DND-41 (cell line): ENCODE measurements around the gene PIK3AP1.

Source experiments
- ATAC-seq: fragments of 200-7000 bp; cut with Tn5 transposase; 3 replicates; pipeline ENCODE4 v1.9.1; 2021; ENCODE audit warnings: low read depth; ENCODE audit not compliant: insufficient read depth
- DNase-seq: peaks from one replicate; pipeline ENCODE4 v3.0.0-alpha.2; 2020
- H2AFZ ChIP-seq: 2 replicates; pipeline ENCODE4 v1.6.0; 2012; ENCODE audit warnings: low read depth, low read length
- H3K27ac ChIP-seq: 2 replicates; pipeline ENCODE4 v1.5.1; 2012; ENCODE audit warnings: low read length, inconsistent platforms
- H3K27me3 ChIP-seq: fragments of 200-600 bp; sonication (generic); 2 replicates; pipeline ENCODE4 v1.6.0; 2012; ENCODE audit warnings: low read length, mild to moderate bottlenecking, inconsistent platforms; ENCODE audit not compliant: insufficient read depth, poor library complexity
- H3K36me3 ChIP-seq: 2 replicates; pipeline ENCODE4 v1.5.1; 2012; ENCODE audit warnings: low read length, inconsistent platforms; ENCODE audit not compliant: insufficient read depth
- H3K4me1 ChIP-seq: 2 replicates; pipeline ENCODE4 v1.5.1; 2012; ENCODE audit warnings: mild to moderate bottlenecking, low read length; ENCODE audit not compliant: insufficient read depth
- H3K4me2 ChIP-seq: 2 replicates; pipeline ENCODE4 v1.6.0; 2012; ENCODE audit warnings: mild to moderate bottlenecking, moderate library complexity, low read length, inconsistent platforms; ENCODE audit not compliant: insufficient read depth
- H3K4me3 ChIP-seq, 2 experiments: fragments of 200-600 bp in 1 of 2; shearing (Covaris generic) in 1 of 2; 2 replicates each; pipeline ENCODE4 v1.5.1; 2012 to 2016; ENCODE audit warnings: inconsistent platforms in 2 of 2, low read length in 2 of 2, mild to moderate bottlenecking in 2 of 2, low read depth in 1 of 2, moderate library complexity in 1 of 2
- H3K79me2 ChIP-seq: 2 replicates; pipeline ENCODE4 v1.6.0; 2012; ENCODE audit warnings: low read length, inconsistent platforms; ENCODE audit not compliant: insufficient read depth
- H3K9ac ChIP-seq: 2 replicates; pipeline ENCODE4 v1.6.0; 2012; ENCODE audit warnings: low read depth, mild to moderate bottlenecking, inconsistent platforms, low read length, moderate library complexity
- H3K9me3 ChIP-seq: 2 replicates; pipeline ENCODE4 v1.5.1; 2012; ENCODE audit warnings: low read length, moderate library complexity, mild to moderate bottlenecking, inconsistent platforms; ENCODE audit not compliant: insufficient read depth, severe bottlenecking
- H4K20me1 ChIP-seq: 2 replicates; pipeline ENCODE4 v1.6.0; 2012; ENCODE audit warnings: low read length; ENCODE audit not compliant: insufficient read depth
- CTCF ChIP-seq: IDR thresholded peaks from 2 replicates; pipeline ENCODE4 v1.5.1; 2012; ENCODE audit warnings: borderline replicate concordance, low read length, moderate library complexity, mild to moderate bottlenecking; ENCODE audit not compliant: poor library complexity, severe bottlenecking; ENCODE audit errors: extremely low read depth
- EZH2 ChIP-seq: IDR thresholded peaks from 3 replicates; pipeline ENCODE4 v1.6.1; 2012; ENCODE audit warnings: borderline replicate concordance, low read depth, mild to moderate bottlenecking, moderate library complexity, low read length, inconsistent platforms; ENCODE audit not compliant: severe bottlenecking

PIK3AP1 gene

GRCh38 chr10:96663797-96664196 lies 56.5 kb downstream of the PIK3AP1 start:
- H2AFZ ChIP-seq: no peak overlapping the region
- no peak overlapping the region for H3K4me3 ChIP-seq
- 0 out of 2 replicates have a peak, but pooled peaks cover 3% of the 10 kb centered on the region for H4K20me1 ChIP-seq
- H3K27me3 ChIP-seq: peaks cover 6% of the 10 kb centered on the region
- H3K27ac ChIP-seq: no peak overlapping the region
- no peaks in the 10 kb centered on the region for H3K9me3 ChIP-seq
- no peaks in the 10 kb centered on the region for H3K79me2 ChIP-seq
- ATAC-seq: no peak
- DNase-seq: no peak
- H3K36me3 ChIP-seq: no peaks in the 10 kb centered on the region
- TF ChIP-seq CTCF: no peak
- TF ChIP-seq EZH2: no peak
- no peaks in the 10 kb centered on the region for H3K4me1 ChIP-seq
- H3K9ac ChIP-seq: no peak overlapping the region
- no peak overlapping the region for H3K4me2 ChIP-seq

GRCh38 chr10:96661632-96662031 lies 58.7 kb downstream of the PIK3AP1 start:
- Histone ChIP-seq H3K27ac (no peak overlapping the region), H3K36me3 (no peaks in the 10 kb centered on the region), H3K4me3 (no peak overlapping the region), H3K4me1 (no peaks in the 10 kb centered on the region), H2AFZ (no peak overlapping the region), H3K79me2 (no peaks in the 10 kb centered on the region), H3K27me3 (peaks cover 6% of the 10 kb centered on the region), H3K4me2 (no peak overlapping the region), H3K9ac (no peak overlapping the region), H4K20me1 (0 out of 2 replicates have a peak, but pooled peaks cover 3% of the 10 kb centered on the region), H3K9me3 (no peaks in the 10 kb centered on the region)
- ATAC-seq: no peak
- TF ChIP-seq EZH2: no peak
- TF ChIP-seq CTCF: no peak
- no peak for DNase-seq

GRCh38 chr10:96660297-96660696 lies 60.0 kb downstream of the PIK3AP1 start:
- no peak overlapping the region for H3K27ac ChIP-seq
- no peak overlapping the region for H3K4me2 ChIP-seq
- 0 out of 2 replicates have a peak, but pooled peaks cover 3% of the 10 kb centered on the region for H4K20me1 ChIP-seq
- no peaks in the 10 kb centered on the region for H3K9me3 ChIP-seq
- no peaks in the 10 kb centered on the region for H3K79me2 ChIP-seq
- TF ChIP-seq EZH2 (no peak), CTCF (no peak)
- H2AFZ ChIP-seq: no peak overlapping the region
- no peaks in the 10 kb centered on the region for H3K4me1 ChIP-seq
- no peak for DNase-seq
- no peak overlapping the region for H3K4me3 ChIP-seq
- no peak overlapping the region for H3K9ac ChIP-seq
- no peak for ATAC-seq
- H3K36me3 ChIP-seq: no peaks in the 10 kb centered on the region
- H3K27me3 ChIP-seq: peaks cover 6% of the 10 kb centered on the region

- Histone ChIP-seq H3K27ac (no peak overlapping the region), H3K4me3 (no peak overlapping the region)
- TF ChIP-seq CTCF (no peak), EZH2 (no peak)
These were observed 61.5 kb downstream of the PIK3AP1 start for GRCh38 chr10:96658844-96659243.

More at GRCh38 chr10:96658844-96659243, 61.5 kb downstream of the PIK3AP1 start:
- ATAC-seq (no peak), DNase-seq (no peak)
- Histone ChIP-seq H3K9me3 (no peaks in the 10 kb centered on the region), H2AFZ (no peak overlapping the region), H3K36me3 (no peaks in the 10 kb centered on the region), H3K4me2 (no peak overlapping the region), H4K20me1 (no peaks in the 10 kb centered on the region), H3K9ac (no peak overlapping the region), H3K27me3 (peaks cover 6% of the 10 kb centered on the region), H3K4me1 (no peaks in the 10 kb centered on the region), H3K79me2 (no peaks in the 10 kb centered on the region)
